Activated CD8-positive, alpha-beta memory T cell treated with anti-CD3 and anti-CD28 coated beads, Interleukin-2, amount 50 U/mL, for 24 hours (primary cell): ENCODE results near the gene THSD7A.

Experiments
- DNase-seq: peaks from one replicate; pipeline ENCODE4 v3.0.0-alpha.2; 2020; ENCODE audit errors: extremely low read depth

THSD7A gene

DNA sequence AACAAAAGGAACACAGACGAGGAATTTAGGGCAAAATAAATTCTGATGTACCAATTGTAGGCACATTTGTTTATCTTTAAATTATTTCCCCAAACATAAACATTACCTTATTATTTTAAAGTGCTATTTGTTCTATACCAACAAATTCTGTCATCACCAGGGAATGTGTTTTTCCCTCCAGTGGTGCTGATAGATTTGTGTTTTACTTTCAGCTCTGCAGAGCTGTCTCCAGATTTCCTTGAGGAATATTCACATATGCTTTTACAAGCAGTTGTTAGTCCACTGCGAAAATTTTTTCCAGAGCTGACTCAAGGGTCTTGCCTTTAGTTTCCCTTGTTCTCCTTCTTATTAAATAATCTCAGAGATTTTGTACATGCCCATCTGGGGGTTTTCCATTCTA lies 495.6 kb downstream of the THSD7A start:
- no peak for DNase-seq

DNA sequence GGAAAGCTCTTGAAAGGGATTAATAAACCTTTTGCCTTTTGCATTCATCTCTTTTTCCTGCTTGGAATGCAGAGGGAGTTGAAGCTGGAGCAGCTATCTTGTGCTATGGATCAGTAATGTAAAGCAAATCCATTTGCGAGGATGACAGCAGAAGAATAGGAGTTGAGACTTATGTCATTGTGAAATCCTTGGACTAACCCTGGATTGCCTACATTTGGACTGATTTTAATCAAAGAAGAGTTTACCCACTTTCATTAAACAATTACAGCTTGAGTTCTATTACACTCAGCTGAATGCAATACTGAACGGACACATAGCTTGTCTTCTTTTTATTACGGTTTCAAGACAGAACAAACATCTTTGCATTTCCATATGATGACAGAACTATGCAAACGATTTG lies 496.1 kb downstream of the THSD7A start:
- no peak for DNase-seq

DNA sequence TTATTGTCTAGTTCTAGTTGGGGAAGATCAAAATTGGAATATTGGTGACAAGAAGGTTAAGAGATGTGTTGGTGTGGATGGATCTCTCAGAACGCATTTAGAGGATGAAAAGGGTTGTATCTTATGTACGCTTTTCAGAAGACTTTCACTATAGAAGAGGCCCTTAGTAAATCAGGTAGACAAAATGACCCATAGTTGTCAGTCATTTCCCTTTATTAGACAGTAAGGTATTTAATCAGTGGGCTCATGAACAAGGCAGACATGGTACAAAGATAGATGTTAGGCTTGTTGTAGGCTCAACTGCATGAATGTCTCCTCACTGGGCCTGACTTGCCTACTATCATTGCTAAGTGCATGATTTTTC lies 499.2 kb downstream of the THSD7A start:
- no peak for DNase-seq

DNA sequence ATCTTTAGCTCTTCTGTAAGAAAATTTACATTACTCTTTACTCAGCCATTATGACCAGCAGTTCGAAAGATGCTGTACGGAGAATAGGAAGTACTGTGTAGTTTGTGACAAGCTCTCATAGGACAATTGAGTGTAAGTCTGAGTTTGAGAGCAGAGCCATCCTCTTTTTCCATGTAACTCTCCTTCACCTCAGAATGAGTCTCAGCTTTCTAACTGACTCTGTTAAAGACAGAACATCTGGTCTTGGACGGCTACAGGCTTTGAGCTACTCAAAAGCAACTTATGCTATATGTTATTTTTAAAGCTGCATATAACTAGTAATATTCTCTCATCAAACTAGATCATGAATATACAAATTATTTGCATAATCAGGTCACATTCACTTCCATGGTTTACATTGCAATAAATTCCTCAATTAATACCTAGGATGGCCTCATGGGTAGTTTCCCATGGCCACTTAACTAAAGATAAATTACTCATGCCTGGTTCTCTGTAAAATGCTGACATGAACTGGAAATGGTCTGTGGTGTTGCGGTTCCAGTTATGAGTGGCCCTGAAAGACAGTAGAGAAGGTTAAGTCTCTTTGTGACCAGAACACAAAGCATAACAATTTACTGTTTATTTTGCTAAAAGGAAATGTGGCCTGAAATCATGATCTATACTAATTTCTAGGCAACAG lies 499.7 kb downstream of the THSD7A start:
- no peak for DNase-seq

GRCh38 chr7:11331128-11332102 lies 500.6 kb downstream of the THSD7A start:
- no peak for DNase-seq

DNA sequence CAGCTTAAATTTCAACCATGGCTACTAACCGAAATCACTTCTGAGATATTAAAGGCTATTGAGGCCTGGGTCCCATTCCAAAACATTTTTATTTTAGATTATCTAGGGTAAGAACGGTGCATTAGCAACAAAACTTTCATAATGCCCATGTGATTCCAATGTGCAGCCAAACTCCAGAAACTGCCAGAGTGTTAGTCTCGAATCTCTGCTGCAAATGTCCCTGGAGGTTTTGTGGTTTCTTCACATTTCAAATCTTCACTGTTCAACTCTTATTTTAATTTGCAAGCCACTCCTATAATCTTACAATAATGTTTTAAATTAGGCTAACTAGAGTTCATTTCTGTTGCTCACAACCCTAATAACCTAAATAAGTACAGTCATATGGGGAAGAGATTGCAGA lies 501.3 kb downstream of the THSD7A start:
- DNase-seq, result no peak

GRCh38 chr7:11330208-11330607 lies 501.8 kb downstream of the THSD7A start:
- DNase-seq, result no peak

DNA sequence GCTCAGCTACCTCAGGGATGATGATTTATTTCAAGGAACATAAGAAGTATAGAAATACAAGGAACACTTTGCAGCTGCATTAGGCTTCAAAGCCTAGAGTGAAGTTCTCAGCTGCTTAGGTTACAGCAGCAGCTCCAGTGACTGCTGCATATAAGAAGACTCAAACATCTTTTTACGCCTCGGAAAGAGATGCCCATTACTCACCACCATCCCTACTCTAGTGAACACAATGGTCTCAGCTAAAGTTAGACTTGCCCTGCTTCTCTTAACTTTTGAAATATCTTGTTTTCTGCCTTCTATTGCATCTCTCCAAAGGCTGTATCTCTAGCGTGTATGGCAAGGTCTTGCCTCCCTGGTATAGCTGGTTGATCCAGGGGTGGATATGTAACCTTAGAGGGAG lies 502.4 kb downstream of the THSD7A start:
- no peak for DNase-seq

GRCh38 chr7:11328309-11328708 lies 503.7 kb downstream of the THSD7A start:
- no peak for DNase-seq

- no peak for DNase-seq
These were observed 504.4 kb downstream of the THSD7A start for GRCh38 chr7:11327633-11328032.
